HepG2 (cell line): Measurements from ENCODE around the gene ACAP3. TPM values are rescaled to one million over a fixed set of nuclear protein-coding genes. Genes with fewer than 3 reads are reported as not detected.

Experiments used
- ARNT ChIP-seq: fragments of 450-650 bp; IDR thresholded peaks from 2 replicates; pipeline ENCODE4 v1.6.1; 2017
- ESRRA ChIP-seq: sonication (generic); formaldehyde crosslinking; IDR thresholded peaks from 2 replicates; pipeline ENCODE4 v1.5.1; 2020; ENCODE audit warnings: mild to moderate bottlenecking, low read depth, missing genetic modification reagents
- FOSL2 ChIP-seq: sonication (generic); formaldehyde crosslinking; IDR thresholded peaks from 2 replicates; pipeline ENCODE4 v1.4.0; 2020; ENCODE audit warnings: missing genetic modification reagents
- HDAC1 ChIP-seq: sonication (generic); formaldehyde crosslinking; IDR thresholded peaks from 2 replicates; pipeline ENCODE4 v1.5.1; 2020; ENCODE audit warnings: mild to moderate bottlenecking, missing genetic modification reagents
- MXI1 ChIP-seq: IDR thresholded peaks from 3 replicates; pipeline ENCODE4 v1.6.1; 2012; ENCODE audit warnings: low read depth, low read length, inconsistent platforms, borderline replicate concordance
- SYNCRIP ChIP-seq: fragments of 200-400 bp; formaldehyde crosslinking; IDR thresholded peaks from 2 replicates; pipeline ENCODE4 v1.6.1; 2018; ENCODE audit warnings: mild to moderate bottlenecking, low read depth, low read length; ENCODE audit not compliant: insufficient read depth
- TARDBP ChIP-seq: sonication (generic); formaldehyde crosslinking; IDR thresholded peaks from 2 replicates; pipeline ENCODE4 v1.8.0; 2022; ENCODE audit warnings: mild to moderate bottlenecking, missing genetic modification reagents
- ZBTB20 ChIP-seq: sonication (generic); formaldehyde crosslinking; IDR thresholded peaks from 2 replicates; pipeline ENCODE4 v1.8.1; 2023; ENCODE audit warnings: missing genetic modification reagents, low read depth, mild to moderate bottlenecking, borderline replicate concordance
- ZNF30 ChIP-seq: sonication (generic); formaldehyde crosslinking; IDR thresholded peaks from 2 replicates; pipeline ENCODE4 v1.5.0; 2020; ENCODE audit warnings: mild to moderate bottlenecking, missing genetic modification reagents
- ZNF547 ChIP-seq: sonication (generic); formaldehyde crosslinking; IDR thresholded peaks from 2 replicates; pipeline ENCODE4 v1.5.1; 2020; ENCODE audit warnings: mild to moderate bottlenecking, missing genetic modification reagents
- ZNF557 ChIP-seq: sonication (generic); formaldehyde crosslinking; IDR thresholded peaks from 2 replicates; pipeline ENCODE4 v1.4.0; 2020; ENCODE audit warnings: missing genetic modification reagents
- ZNF558 ChIP-seq: sonication (generic); formaldehyde crosslinking; IDR thresholded peaks from 2 replicates; pipeline ENCODE4 v1.9.0; 2022; ENCODE audit warnings: mild to moderate bottlenecking, missing genetic modification reagents, borderline replicate concordance
- ZNF83 ChIP-seq: sonication (generic); formaldehyde crosslinking; IDR thresholded peaks from 2 replicates; pipeline ENCODE4 v1.4.0; 2020; ENCODE audit warnings: missing genetic modification reagents, mild to moderate bottlenecking, borderline replicate concordance
- polyA plus RNA-seq, 8 experiments: library from polyadenylated mRNA; depleted of rRNA in 3 of 8; stranded (reverse) in 7 of 8; unstranded in 1 of 8; fragments of >200 nt; fragmentation: Illumina TruSeq in 4 of 8; extraction: Trizol in 4 of 8; gene quantifications; 2 replicates each; pipeline versions ENCODE4 v1.2.1 to v1.2.3, GENCODE V29; 2011 to 2016; ENCODE audit warnings: low read depth in 4 of 8, missing spikeins in 1 of 8, mixed read lengths in 1 of 8; ENCODE audit not compliant: insufficient read depth in 1 of 8
- total RNA-seq, 5 experiments: library from RNA; depleted of rRNA; stranded (reverse); fragments of >200 nt; fragmentation: Illumina TruSeq; extraction: Trizol; gene quantifications; 2 replicates each; pipeline ENCODE4 v1.2.3, GENCODE V29; 2016; ENCODE audit warnings: low read depth in 1 of 5
- TF ChIP-seq, protein P1 (sequence below): IDR thresholded peaks from 2 replicates; pipeline ENCODE4 v1.6.1; 2016; ENCODE audit warnings: mild to moderate bottlenecking
- TF ChIP-seq, protein P2 (sequence below): sonication (generic); formaldehyde crosslinking; IDR thresholded peaks from 2 replicates; pipeline ENCODE4 v1.4.0; 2020; ENCODE audit warnings: missing genetic modification reagents, borderline replicate concordance
- TF ChIP-seq, protein P3 (sequence below): sonication (generic); formaldehyde crosslinking; IDR thresholded peaks from 2 replicates; pipeline ENCODE4 v1.4.0; 2020; ENCODE audit warnings: missing genetic modification reagents
- TF ChIP-seq, protein P4 (sequence below): sonication (generic); formaldehyde crosslinking; IDR thresholded peaks from 2 replicates; pipeline ENCODE4 v1.9.0; 2021; ENCODE audit warnings: missing genetic modification reagents, borderline replicate concordance
- TF ChIP-seq, protein P5 (sequence below): sonication (generic); formaldehyde crosslinking; IDR thresholded peaks from 2 replicates; pipeline ENCODE4 v1.4.0; 2020; ENCODE audit warnings: missing genetic modification reagents

ACAP3 gene
- total and polyA plus RNA-seq, 2 of the 13 experiments (the other 11 are each of a cell fraction or from before 2014, with no cell fraction given) = 29.4 to 50.8 TPM

DNA sequence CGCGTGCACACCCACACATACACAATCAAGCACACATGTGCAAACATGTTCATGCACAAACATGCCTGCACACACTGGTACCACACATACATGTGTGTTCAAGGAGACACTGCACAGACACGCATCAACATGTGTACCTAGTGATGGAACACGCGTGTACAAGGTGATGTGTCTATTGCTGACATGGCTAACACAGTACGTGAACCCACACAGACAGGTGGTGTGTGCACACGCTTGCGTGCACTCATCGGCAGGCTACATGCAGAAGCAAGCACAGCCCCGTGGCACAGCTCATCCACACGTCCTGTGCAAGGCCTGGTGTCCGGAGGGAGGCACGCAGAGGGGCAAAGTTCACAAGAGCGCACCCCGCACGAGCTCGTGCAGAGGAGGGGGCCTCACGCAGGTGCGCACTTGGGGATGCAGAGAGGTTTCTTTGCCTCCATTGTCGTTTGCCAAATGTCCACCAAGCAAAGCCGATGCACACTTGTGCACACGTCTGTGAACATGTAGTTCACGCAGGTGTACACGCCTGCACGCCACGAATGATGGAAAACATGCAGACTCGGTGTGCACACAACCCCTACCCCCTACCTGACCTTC lies 969 bp downstream of the ACAP3 start (continued):
- TF ChIP-seq, protein P1, sequence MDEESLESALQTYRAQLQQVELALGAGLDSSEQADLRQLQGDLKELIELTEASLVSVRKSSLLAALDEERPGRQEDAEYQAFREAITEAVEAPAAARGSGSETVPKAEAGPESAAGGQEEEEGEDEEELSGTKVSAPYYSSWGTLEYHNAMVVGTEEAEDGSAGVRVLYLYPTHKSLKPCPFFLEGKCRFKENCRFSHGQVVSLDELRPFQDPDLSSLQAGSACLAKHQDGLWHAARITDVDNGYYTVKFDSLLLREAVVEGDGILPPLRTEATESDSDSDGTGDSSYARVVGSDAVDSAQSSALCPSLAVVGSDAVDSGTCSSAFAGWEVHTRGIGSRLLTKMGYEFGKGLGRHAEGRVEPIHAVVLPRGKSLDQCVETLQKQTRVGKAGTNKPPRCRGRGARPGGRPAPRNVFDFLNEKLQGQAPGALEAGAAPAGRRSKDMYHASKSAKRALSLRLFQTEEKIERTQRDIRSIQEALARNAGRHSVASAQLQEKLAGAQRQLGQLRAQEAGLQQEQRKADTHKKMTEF = peak; percentile 37; the same call in 1 of the 2 replicates
- TF ChIP-seq, protein P2, sequence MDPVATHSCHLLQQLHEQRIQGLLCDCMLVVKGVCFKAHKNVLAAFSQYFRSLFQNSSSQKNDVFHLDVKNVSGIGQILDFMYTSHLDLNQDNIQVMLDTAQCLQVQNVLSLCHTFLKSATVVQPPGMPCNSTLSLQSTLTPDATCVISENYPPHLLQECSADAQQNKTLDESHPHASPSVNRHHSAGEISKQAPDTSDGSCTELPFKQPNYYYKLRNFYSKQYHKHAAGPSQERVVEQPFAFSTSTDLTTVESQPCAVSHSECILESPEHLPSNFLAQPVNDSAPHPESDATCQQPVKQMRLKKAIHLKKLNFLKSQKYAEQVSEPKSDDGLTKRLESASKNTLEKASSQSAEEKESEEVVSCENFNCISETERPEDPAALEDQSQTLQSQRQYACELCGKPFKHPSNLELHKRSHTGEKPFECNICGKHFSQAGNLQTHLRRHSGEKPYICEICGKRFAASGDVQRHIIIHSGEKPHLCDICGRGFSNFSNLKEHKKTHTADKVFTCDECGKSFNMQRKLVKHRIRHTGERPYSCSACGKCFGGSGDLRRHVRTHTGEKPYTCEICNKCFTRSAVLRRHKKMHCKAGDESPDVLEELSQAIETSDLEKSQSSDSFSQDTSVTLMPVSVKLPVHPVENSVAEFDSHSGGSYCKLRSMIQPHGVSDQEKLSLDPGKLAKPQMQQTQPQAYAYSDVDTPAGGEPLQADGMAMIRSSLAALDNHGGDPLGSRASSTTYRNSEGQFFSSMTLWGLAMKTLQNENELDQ (CRISPR knock-in tag) = no peak
- no peak for TF ChIP-seq ZNF547 (CRISPR knock-in tag)
- no peak for TF ChIP-seq SYNCRIP
- TF ChIP-seq, protein P3, sequence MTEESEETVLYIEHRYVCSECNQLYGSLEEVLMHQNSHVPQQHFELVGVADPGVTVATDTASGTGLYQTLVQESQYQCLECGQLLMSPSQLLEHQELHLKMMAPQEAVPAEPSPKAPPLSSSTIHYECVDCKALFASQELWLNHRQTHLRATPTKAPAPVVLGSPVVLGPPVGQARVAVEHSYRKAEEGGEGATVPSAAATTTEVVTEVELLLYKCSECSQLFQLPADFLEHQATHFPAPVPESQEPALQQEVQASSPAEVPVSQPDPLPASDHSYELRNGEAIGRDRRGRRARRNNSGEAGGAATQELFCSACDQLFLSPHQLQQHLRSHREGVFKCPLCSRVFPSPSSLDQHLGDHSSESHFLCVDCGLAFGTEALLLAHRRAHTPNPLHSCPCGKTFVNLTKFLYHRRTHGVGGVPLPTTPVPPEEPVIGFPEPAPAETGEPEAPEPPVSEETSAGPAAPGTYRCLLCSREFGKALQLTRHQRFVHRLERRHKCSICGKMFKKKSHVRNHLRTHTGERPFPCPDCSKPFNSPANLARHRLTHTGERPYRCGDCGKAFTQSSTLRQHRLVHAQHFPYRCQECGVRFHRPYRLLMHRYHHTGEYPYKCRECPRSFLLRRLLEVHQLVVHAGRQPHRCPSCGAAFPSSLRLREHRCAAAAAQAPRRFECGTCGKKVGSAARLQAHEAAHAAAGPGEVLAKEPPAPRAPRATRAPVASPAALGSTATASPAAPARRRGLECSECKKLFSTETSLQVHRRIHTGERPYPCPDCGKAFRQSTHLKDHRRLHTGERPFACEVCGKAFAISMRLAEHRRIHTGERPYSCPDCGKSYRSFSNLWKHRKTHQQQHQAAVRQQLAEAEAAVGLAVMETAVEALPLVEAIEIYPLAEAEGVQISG (CRISPR knock-in tag) = peak; percentile 66; the same call in 1 of the 2 replicates
- TF ChIP-seq FOSL2 (CRISPR knock-in tag) = no peak
- no peak for TF ChIP-seq ARNT
- peak; percentile 76 for TF ChIP-seq TARDBP (CRISPR knock-in tag)
- no peak for TF ChIP-seq ESRRA
- no peak for TF ChIP-seq ZBTB20 (CRISPR knock-in tag)
- TF ChIP-seq HDAC1 (CRISPR knock-in tag) = peak; percentile 92
- TF ChIP-seq, protein P4, sequence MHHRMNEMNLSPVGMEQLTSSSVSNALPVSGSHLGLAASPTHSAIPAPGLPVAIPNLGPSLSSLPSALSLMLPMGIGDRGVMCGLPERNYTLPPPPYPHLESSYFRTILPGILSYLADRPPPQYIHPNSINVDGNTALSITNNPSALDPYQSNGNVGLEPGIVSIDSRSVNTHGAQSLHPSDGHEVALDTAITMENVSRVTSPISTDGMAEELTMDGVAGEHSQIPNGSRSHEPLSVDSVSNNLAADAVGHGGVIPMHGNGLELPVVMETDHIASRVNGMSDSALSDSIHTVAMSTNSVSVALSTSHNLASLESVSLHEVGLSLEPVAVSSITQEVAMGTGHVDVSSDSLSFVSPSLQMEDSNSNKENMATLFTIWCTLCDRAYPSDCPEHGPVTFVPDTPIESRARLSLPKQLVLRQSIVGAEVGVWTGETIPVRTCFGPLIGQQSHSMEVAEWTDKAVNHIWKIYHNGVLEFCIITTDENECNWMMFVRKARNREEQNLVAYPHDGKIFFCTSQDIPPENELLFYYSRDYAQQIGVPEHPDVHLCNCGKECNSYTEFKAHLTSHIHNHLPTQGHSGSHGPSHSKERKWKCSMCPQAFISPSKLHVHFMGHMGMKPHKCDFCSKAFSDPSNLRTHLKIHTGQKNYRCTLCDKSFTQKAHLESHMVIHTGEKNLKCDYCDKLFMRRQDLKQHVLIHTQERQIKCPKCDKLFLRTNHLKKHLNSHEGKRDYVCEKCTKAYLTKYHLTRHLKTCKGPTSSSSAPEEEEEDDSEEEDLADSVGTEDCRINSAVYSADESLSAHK (CRISPR knock-in tag) = no peak
- TF ChIP-seq MXI1 = peak; percentile 63; the same call in 1 of the 3 replicates
- 0 out of 2 replicates have a peak, but pooled peaks have one; percentile 30 for TF ChIP-seq ZNF30
- TF ChIP-seq, protein P5, sequence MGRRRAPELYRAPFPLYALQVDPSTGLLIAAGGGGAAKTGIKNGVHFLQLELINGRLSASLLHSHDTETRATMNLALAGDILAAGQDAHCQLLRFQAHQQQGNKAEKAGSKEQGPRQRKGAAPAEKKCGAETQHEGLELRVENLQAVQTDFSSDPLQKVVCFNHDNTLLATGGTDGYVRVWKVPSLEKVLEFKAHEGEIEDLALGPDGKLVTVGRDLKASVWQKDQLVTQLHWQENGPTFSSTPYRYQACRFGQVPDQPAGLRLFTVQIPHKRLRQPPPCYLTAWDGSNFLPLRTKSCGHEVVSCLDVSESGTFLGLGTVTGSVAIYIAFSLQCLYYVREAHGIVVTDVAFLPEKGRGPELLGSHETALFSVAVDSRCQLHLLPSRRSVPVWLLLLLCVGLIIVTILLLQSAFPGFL = no peak
- TF ChIP-seq ZNF83 (CRISPR knock-in tag) = no peak
- no peak for TF ChIP-seq ZNF558 (CRISPR knock-in tag)
- no peak for TF ChIP-seq ZNF557 (CRISPR knock-in tag)
